ENCODE results near the gene SLC20A1. TPM values are rescaled to one million over a fixed set of nuclear protein-coding genes. Genes with fewer than 3 reads are reported as not detected.

SLC20A1 gene
- total RNA-seq, 1 experiment from 2014 or later, result 209 TPM

DNA sequence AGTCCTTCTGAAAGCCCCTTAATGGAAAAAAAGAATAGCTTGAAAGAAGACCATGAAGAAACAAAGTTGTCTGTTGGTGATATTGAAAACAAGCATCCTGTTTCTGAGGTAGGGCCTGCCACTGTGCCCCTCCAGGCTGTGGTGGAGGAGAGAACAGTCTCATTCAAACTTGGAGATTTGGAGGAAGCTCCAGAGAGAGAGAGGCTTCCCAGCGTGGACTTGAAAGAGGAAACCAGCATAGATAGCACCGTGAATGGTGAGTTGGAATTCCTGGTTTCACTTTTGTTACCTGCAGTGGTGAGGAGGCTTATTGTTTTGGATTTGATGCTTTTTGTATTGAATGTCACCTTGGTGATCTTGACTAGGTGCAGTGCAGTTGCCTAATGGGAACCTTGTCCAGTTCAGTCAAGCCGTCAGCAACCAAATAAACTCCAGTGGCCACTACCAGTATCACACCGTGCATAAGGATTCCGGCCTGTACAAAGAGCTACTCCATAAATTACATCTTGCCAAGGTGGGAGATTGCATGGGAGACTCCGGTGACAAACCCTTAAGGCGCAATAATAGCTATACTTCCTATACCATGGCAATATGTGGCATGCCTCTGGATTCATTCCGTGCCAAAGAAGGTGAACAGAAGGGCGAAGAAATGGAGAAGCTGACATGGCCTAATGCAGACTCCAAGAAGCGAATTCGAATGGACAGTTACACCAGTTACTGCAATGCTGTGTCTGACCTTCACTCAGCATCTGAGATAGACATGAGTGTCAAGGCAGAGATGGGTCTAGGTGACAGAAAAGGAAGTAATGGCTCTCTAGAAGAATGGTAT lies 13.3 kb downstream of the SLC20A1 start:
- CTCF ChIA-PET, result interaction anchor here (0.6 to 0.7 kb wide), 3 partner anchors 26 to 41 kb away, joined by 3 to 16 read pairs (median 5); no protein-coding TSS in a partner anchor
- POLR2A ChIA-PET (ENCODE audit: unreplicated experiment), result interaction anchor here (0.6 kb wide), 2 partner anchors 28 to 37 kb away, joined by 3 read pairs; no protein-coding TSS in a partner anchor
- no peak overlapping the region for H3K27ac ChIP-seq (ENCODE audit: low read length)
- TSS peak; percentile 20 for BruUV-seq (replicated peaks)
- peaks cover 70% of the 10 kb centered on the region for H3K79me2 ChIP-seq (ENCODE audit: low read length)
- H3K4me3 ChIP-seq (ENCODE audit: low read length), result no peak overlapping the region
- peaks cover 45% of the 10 kb centered on the region for H3F3A ChIP-seq (ENCODE audit: low read length, unreplicated experiment)
- no peaks in the 10 kb centered on the region for H3K27me3 ChIP-seq (ENCODE audit: low read length)
- no peak overlapping the region for H3K9ac ChIP-seq (ENCODE audit: low read length)
- no peaks in the 10 kb centered on the region for H3K9me3 ChIP-seq (ENCODE audit: low read length)
- H3K4me1 ChIP-seq (ENCODE audit: insufficient read depth, low read length), result peaks cover 40% of the 10 kb centered on the region
- intact Hi-C loops (cut with micrococcal nuclease), result loop anchor here (10.0 kb wide), 1 partner anchor 54 kb away; no protein-coding TSS in a partner anchor
- H3K36me3 ChIP-seq (ENCODE audit: low read depth, low read length), result peaks cover 92% of the 10 kb centered on the region
- ATAC-seq (0 out of 2 replicates have a peak, but pooled peaks have one; percentile 4), DNase-seq (peak; percentile 25)
- peak overlapping the region; percentile 12; the same call in 1 of the 2 replicates for H3K4me2 ChIP-seq (ENCODE audit: low read length)
- no peaks in the 10 kb centered on the region for H3K9me2 ChIP-seq (replicated peaks; ENCODE audit: low read length)
- no peak overlapping the region for H2AFZ ChIP-seq (ENCODE audit: low read length)
- TF ChIP-seq EZH2 (IDR thresholded peaks at IDR 0.05; ENCODE audit: low read length, unreplicated experiment) (no peak), EZH2phosphoT487 (IDR thresholded peaks at IDR 0.05; ENCODE audit: borderline replicate concordance, low read length) (no peak)
- TF ChIP-seq, protein P1, sequence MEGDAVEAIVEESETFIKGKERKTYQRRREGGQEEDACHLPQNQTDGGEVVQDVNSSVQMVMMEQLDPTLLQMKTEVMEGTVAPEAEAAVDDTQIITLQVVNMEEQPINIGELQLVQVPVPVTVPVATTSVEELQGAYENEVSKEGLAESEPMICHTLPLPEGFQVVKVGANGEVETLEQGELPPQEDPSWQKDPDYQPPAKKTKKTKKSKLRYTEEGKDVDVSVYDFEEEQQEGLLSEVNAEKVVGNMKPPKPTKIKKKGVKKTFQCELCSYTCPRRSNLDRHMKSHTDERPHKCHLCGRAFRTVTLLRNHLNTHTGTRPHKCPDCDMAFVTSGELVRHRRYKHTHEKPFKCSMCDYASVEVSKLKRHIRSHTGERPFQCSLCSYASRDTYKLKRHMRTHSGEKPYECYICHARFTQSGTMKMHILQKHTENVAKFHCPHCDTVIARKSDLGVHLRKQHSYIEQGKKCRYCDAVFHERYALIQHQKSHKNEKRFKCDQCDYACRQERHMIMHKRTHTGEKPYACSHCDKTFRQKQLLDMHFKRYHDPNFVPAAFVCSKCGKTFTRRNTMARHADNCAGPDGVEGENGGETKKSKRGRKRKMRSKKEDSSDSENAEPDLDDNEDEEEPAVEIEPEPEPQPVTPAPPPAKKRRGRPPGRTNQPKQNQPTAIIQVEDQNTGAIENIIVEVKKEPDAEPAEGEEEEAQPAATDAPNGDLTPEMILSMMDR (conservative IDR thresholded peaks at IDR 0.05; ENCODE audit: low read depth, low read length), result no peak
- peaks cover 44% of the 10 kb centered on the region for H4K20me1 ChIP-seq (ENCODE audit: low read length)

DNA sequence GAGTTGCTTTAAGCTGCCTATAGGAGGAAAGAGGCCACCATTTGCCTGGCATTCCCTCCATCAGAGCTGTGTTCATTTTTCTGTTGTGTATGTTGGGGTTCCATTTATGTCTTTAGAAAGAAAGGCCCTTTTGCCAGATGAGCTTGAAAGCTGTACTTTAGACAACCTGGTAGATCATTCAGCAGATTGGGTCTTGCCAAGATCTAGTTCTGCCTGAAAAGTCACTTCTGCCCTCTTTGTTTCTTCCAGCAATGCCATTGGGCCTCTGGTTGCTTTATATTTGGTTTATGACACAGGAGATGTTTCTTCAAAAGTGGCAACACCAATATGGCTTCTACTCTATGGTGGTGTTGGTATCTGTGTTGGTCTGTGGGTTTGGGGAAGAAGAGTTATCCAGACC lies 14.4 kb downstream of the SLC20A1 start:
- no peak overlapping the region for H2AFZ ChIP-seq (ENCODE audit: low read length)
- TF ChIP-seq EZH2 (IDR thresholded peaks at IDR 0.05; ENCODE audit: low read length, unreplicated experiment) (no peak), EZH2phosphoT487 (IDR thresholded peaks at IDR 0.05; ENCODE audit: borderline replicate concordance, low read length) (no peak)
- TF ChIP-seq, protein P1 (conservative IDR thresholded peaks at IDR 0.05; ENCODE audit: low read depth, low read length), result no peak
- peaks cover 63% of the 10 kb centered on the region for H3K79me2 ChIP-seq (ENCODE audit: low read length)
- H3K27me3 ChIP-seq (ENCODE audit: low read length), result no peaks in the 10 kb centered on the region
- no peaks in the 10 kb centered on the region for H3K9me3 ChIP-seq (ENCODE audit: low read length)
- H3K9me2 ChIP-seq (replicated peaks; ENCODE audit: low read length), result no peaks in the 10 kb centered on the region
- H3K4me3 ChIP-seq (ENCODE audit: low read length), result no peak overlapping the region
- intact Hi-C loops (cut with micrococcal nuclease), result no loop called here
- CTCF ChIA-PET, result no interaction called here
- peaks cover 94% of the 10 kb centered on the region for H3K36me3 ChIP-seq (ENCODE audit: low read depth, low read length)
- H3K4me2 ChIP-seq (ENCODE audit: low read length), result peak overlapping the region; percentile 12; the same call in 1 of the 2 replicates
- H4K20me1 ChIP-seq (ENCODE audit: low read length), result peaks cover 44% of the 10 kb centered on the region
- DNase-seq, result no peak
- BruUV-seq (replicated peaks), result no TSS peak
- POLR2A ChIA-PET (ENCODE audit: unreplicated experiment), result no interaction called here
- H3F3A ChIP-seq (ENCODE audit: low read length, unreplicated experiment), result peaks cover 46% of the 10 kb centered on the region
- ATAC-seq, result no peak
- H3K27ac ChIP-seq (ENCODE audit: low read length), result no peak overlapping the region
- peaks cover 38% of the 10 kb centered on the region for H3K4me1 ChIP-seq (ENCODE audit: insufficient read depth, low read length)
- no peak overlapping the region for H3K9ac ChIP-seq (ENCODE audit: low read length)

All from PC-3 (cell line).